GM12873 (cell line): ENCODE results near the gene GRIA1.

ENCODE experiments used
- TF ChIP-seq, protein P1 (sequence below): IDR thresholded peaks from 2 replicates; pipeline ENCODE4 v1.5.1; 2012; ENCODE audit warnings: low read depth, mild to moderate bottlenecking, moderate library complexity, low read length, control low read depth; ENCODE audit not compliant: insufficient read depth; ENCODE audit errors: missing control alignments

Gene GRIA1

GRCh38 chr5:153827397-153827796 lies 336.9 kb downstream of the GRIA1 start:
- TF ChIP-seq, protein P1, sequence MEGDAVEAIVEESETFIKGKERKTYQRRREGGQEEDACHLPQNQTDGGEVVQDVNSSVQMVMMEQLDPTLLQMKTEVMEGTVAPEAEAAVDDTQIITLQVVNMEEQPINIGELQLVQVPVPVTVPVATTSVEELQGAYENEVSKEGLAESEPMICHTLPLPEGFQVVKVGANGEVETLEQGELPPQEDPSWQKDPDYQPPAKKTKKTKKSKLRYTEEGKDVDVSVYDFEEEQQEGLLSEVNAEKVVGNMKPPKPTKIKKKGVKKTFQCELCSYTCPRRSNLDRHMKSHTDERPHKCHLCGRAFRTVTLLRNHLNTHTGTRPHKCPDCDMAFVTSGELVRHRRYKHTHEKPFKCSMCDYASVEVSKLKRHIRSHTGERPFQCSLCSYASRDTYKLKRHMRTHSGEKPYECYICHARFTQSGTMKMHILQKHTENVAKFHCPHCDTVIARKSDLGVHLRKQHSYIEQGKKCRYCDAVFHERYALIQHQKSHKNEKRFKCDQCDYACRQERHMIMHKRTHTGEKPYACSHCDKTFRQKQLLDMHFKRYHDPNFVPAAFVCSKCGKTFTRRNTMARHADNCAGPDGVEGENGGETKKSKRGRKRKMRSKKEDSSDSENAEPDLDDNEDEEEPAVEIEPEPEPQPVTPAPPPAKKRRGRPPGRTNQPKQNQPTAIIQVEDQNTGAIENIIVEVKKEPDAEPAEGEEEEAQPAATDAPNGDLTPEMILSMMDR, result peak; percentile 34

GRCh38 chr5:153829510-153830065 lies 339.1 kb downstream of the GRIA1 start:
- TF ChIP-seq, protein P1, result no peak

DNA sequence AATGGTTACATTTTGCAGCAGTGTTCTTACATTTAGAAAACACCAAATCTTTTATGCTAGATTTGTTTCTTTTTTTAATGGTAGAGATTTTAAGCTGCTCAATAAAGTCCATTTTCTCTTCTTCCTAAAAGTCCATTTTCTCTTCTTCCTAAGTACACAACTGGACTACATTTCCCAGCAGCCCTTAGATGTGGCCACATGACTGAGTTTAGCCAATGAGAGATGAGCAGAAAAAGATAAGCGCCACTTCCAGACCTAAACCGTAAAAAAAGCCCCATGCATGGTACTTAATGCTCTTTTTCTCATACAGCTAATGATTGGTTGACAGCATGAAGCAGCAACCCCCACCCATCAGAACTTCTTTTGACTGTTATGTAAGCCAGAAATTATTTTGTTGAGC lies 341.5 kb downstream of the GRIA1 start:
- TF ChIP-seq, protein P1, result no peak

- TF ChIP-seq, protein P1, result no peak
Observed at GRCh38 chr5:153835891-153836515, 345.5 kb downstream of the GRIA1 start.

GRCh38 chr5:153860195-153860886 lies 369.9 kb downstream of the GRIA1 start:
- TF ChIP-seq, protein P1, result no peak
